Chondrocyte (in vitro differentiated cells): ENCODE results near the gene GRXCR1. TPM values are rescaled to one million over a fixed set of nuclear protein-coding genes. Genes with fewer than 3 reads are reported as not detected.

Source experiments
- DNase-seq: peaks from one replicate; pipeline ENCODE4 v3.0.0; 2021; ENCODE audit warnings: mixed read lengths, low spot score
- H3K27ac Mint-ChIP-seq: one replicate; pipeline ENCODE4 v1.8.0; 2021; ENCODE audit warnings: mild to moderate bottlenecking, moderate library complexity, mixed read lengths; ENCODE audit not compliant: unreplicated experiment
- H3K27me3 Mint-ChIP-seq: 2 replicates; pipeline ENCODE4 v1.8.0; 2021; ENCODE audit warnings: low read depth, mixed read lengths
- H3K36me3 Mint-ChIP-seq: 2 replicates; pipeline ENCODE4 v1.8.0; 2021; ENCODE audit warnings: low read depth, mixed read lengths
- H3K4me1 Mint-ChIP-seq: 2 replicates; pipeline ENCODE4 v1.8.0; 2021; ENCODE audit warnings: low read depth, mild to moderate bottlenecking, mixed read lengths
- H3K4me3 Mint-ChIP-seq: one replicate; pipeline ENCODE4 v1.8.0; 2021; ENCODE audit warnings: mild to moderate bottlenecking, moderate library complexity, mixed read lengths; ENCODE audit not compliant: unreplicated experiment
- H3K9me3 Mint-ChIP-seq: 2 replicates; pipeline ENCODE4 v1.8.0; 2021; ENCODE audit warnings: low read depth, mixed read lengths
- CTCF ChIP-seq: fragments of 200-600 bp; sonication (generic); IDR thresholded peaks from 2 replicates; pipeline ENCODE4 v1.5.0; 2021; ENCODE audit warnings: antibody characterized with exemption, mild to moderate bottlenecking, moderate library complexity
- long read RNA-seq: library from polyadenylated mRNA; stranded (forward); transcript quantifications from one replicate; pipeline ENCODE4 v2.0.0, GENCODE V29; 2021
- total RNA-seq: library from RNA; stranded (reverse); gene quantifications from 3 replicates; pipeline ENCODE4 v1.2.1, GENCODE V29; 2021

GRXCR1 gene
- not detected in 3 replicates for total RNA-seq
- long read RNA-seq = 0 reads

GRCh38 chr4:42892413-42892812, at the start of gene GRXCR1:
TSS of gene GRXCR1 (plus strand) at chr4:42892713. CDS start at chr4:42893267, 554 bp downstream.
- no peak for DNase-seq
- Mint-ChIP-seq H3K27me3 (peaks cover 4% of the 10 kb centered on the region), H3K4me1 (no peaks in the 10 kb centered on the region), H3K4me3 (no peak within 1 kb of the TSS), H3K9me3 (peaks cover 6% of the 10 kb centered on the region), H3K27ac (no peak within 1 kb of the TSS), H3K36me3 (no peaks in the 10 kb centered on the region)
- no peak for TF ChIP-seq CTCF

GRCh38 chr4:42843694-42844093, 48.8 kb upstream of the GRXCR1 start:
- no peak for TF ChIP-seq CTCF
- Mint-ChIP-seq H3K4me3 (no peak overlapping the region), H3K27me3 (peaks cover 2% of the 10 kb centered on the region), H3K4me1 (no peaks in the 10 kb centered on the region), H3K9me3 (peaks cover 3% of the 10 kb centered on the region), H3K36me3 (no peaks in the 10 kb centered on the region), H3K27ac (no peak overlapping the region)
- no peak for DNase-seq

- Mint-ChIP-seq H3K9me3 (peaks cover 10% of the 10 kb centered on the region), H3K4me3 (no peak overlapping the region), H3K36me3 (no peaks in the 10 kb centered on the region), H3K4me1 (no peaks in the 10 kb centered on the region), H3K27ac (no peak overlapping the region), H3K27me3 (peaks cover 2% of the 10 kb centered on the region)
- TF ChIP-seq CTCF = no peak
- no peak for DNase-seq
Measured at GRCh38 chr4:42844422-42845070, 48.0 kb upstream of the GRXCR1 start.

- no peak overlapping the region for H3K4me3 Mint-ChIP-seq
Measured at GRCh38 chr4:42845586-42845985, 46.9 kb upstream of the GRXCR1 start.

GRCh38 chr4:42855779-42856178, 36.7 kb upstream of the GRXCR1 start:
- Mint-ChIP-seq H3K9me3 (peaks cover 10% of the 10 kb centered on the region), H3K4me1 (no peaks in the 10 kb centered on the region), H3K27me3 (peaks cover 3% of the 10 kb centered on the region), H3K4me3 (no peak overlapping the region), H3K27ac (no peak overlapping the region), H3K36me3 (no peaks in the 10 kb centered on the region)
- TF ChIP-seq CTCF = no peak
- DNase-seq = no peak

More at GRCh38 chr4:42845586-42845985, 46.9 kb upstream of the GRXCR1 start:
- H3K27me3 Mint-ChIP-seq = peaks cover 2% of the 10 kb centered on the region
- H3K27ac Mint-ChIP-seq = no peak overlapping the region
- H3K4me1 Mint-ChIP-seq = no peaks in the 10 kb centered on the region
- DNase-seq = no peak
- no peak for TF ChIP-seq CTCF
- H3K9me3 Mint-ChIP-seq = peaks cover 21% of the 10 kb centered on the region
- no peaks in the 10 kb centered on the region for H3K36me3 Mint-ChIP-seq
